HepG2 (cell line): Measurements from ENCODE around the gene FOXK2. TPM values are rescaled to one million over a fixed set of nuclear protein-coding genes. Genes with fewer than 3 reads are reported as not detected.

Experiments used
- ATAC-seq: fragments of 200-7000 bp; cut with Tn5 transposase; 3 replicates; pipeline ENCODE4 v1.9.1; 2020; ENCODE audit warnings: mild to moderate bottlenecking, moderate library complexity
- BruUV-seq: library from RNA; stranded (reverse); fragments of 400-500 nt; replicated peaks from 2 replicates; lab custom pipeline; 2021; lab: Mats Ljungman, UMichigan
- CTCF ChIA-PET: fragments of 300-600 bp; formaldehyde crosslinking; extraction: SDS; loops from one replicate; lab custom pipeline; 2021; ENCODE audit warnings: low total read pairs, inconsistent platforms, low intra/inter-chr PET ratio; lab: Yijun Ruan, JAX
- POLR2A ChIA-PET: fragments of 350-600 bp; sonication (Branson Sonifier 250); formaldehyde crosslinking; loops from one replicate; lab custom pipeline; 2020; ENCODE audit warnings: antibody characterized with exemption, inconsistent platforms; lab: Yijun Ruan, JAX
- DNase-seq: peaks from one replicate; pipeline ENCODE4 v3.0.0-alpha.2; 2015; ENCODE audit warnings: low spot score
- FAIRE-seq: peaks from 3 replicates; lab custom pipeline; 2011; peaks lifted over from hg19 to GRCh38; lab: Jason Lieb, UNC
- H2AFZ ChIP-seq: one replicate; pipeline ENCODE4 v1.6.1; 2011; ENCODE audit warnings: low read length, inconsistent platforms
- H3K27ac ChIP-seq: fragments of 300-600 bp; 3 replicates; pipeline ENCODE4 v1.8.0; 2011; ENCODE audit warnings: mixed run types, mild to moderate bottlenecking, mixed read lengths, low read length, inconsistent platforms; ENCODE audit not compliant: insufficient read depth; ENCODE audit errors: extremely low read length
- H3K27me3 ChIP-seq, 2 experiments: fragments of 200-600 bp in 1 of 2; 2 replicates in 1 of 2; 3 replicates in 1 of 2; pipeline versions ENCODE4 v1.6.0 to v1.8.0; 2011; ENCODE audit warnings: low read length in 2 of 2, mild to moderate bottlenecking in 2 of 2, moderate library complexity in 2 of 2, inconsistent platforms in 1 of 2; ENCODE audit not compliant: insufficient read depth in 2 of 2, control insufficient read depth in 1 of 2
- H3K36me3 ChIP-seq, 2 experiments: fragments of 200-600 bp in 1 of 2; replicated peaks in 1 of 2; 2 replicates in 1 of 2; 3 replicates in 1 of 2; pipeline versions ENCODE4 v1.5.1 to v1.8.0; 2011; ENCODE audit warnings: low read length in 2 of 2, inconsistent platforms in 1 of 2; ENCODE audit not compliant: insufficient read depth in 2 of 2, control insufficient read depth in 1 of 2
- H3K4me1 ChIP-seq: 2 replicates; pipeline ENCODE4 v1.5.1; 2012; ENCODE audit warnings: low read length, inconsistent platforms; ENCODE audit not compliant: insufficient read depth
- H3K4me2 ChIP-seq: 2 replicates; pipeline ENCODE4 v1.6.0; 2011; ENCODE audit warnings: low read depth, low read length, inconsistent platforms
- H3K4me3 ChIP-seq, 3 experiments: fragments of 200-600 bp in 1 of 3; sonication (generic), shearing (Covaris generic) in 1 of 3; replicated peaks in 1 of 3; 2 replicates each; pipeline ENCODE4 v1.5.1; 2011 to 2016; ENCODE audit warnings: low read length in 3 of 3, inconsistent platforms in 2 of 3, low read depth in 2 of 3, mild to moderate bottlenecking in 2 of 3, control low read depth in 1 of 3, mixed read lengths in 1 of 3; ENCODE audit not compliant: insufficient read depth in 1 of 3
- H3K79me2 ChIP-seq: one replicate; pipeline ENCODE4 v1.6.1; 2011; ENCODE audit warnings: low read length, inconsistent platforms; ENCODE audit not compliant: insufficient read depth
- H3K9ac ChIP-seq: 2 replicates; pipeline ENCODE4 v1.6.0; 2011; ENCODE audit warnings: mild to moderate bottlenecking, low read depth, low read length, inconsistent platforms; ENCODE audit not compliant: insufficient read depth
- H3K9me3 ChIP-seq: 2 replicates; pipeline ENCODE4 v1.5.1; 2012; ENCODE audit warnings: mild to moderate bottlenecking, low read length
- H4K20me1 ChIP-seq: 2 replicates; pipeline ENCODE4 v1.6.0; 2011; ENCODE audit warnings: inconsistent platforms, mild to moderate bottlenecking, low read length, moderate library complexity; ENCODE audit not compliant: insufficient read depth
- RBM22 ChIP-seq: fragments of 200-400 bp; formaldehyde crosslinking; optimal IDR thresholded peaks from 2 replicates; pipeline ENCODE3; 2017; ENCODE audit warnings: mild to moderate bottlenecking, low read length, moderate library complexity
- ZNF264 ChIP-seq: sonication (generic); formaldehyde crosslinking; IDR thresholded peaks from 2 replicates; pipeline ENCODE4 v1.4.0; 2020; ENCODE audit warnings: missing genetic modification reagents
- WGBS: methylation state at CpG from one replicate; pipeline ENCODE4 v1.1.6; 2017; ENCODE audit warnings: low lambda C conversion rate; 5-methylcytosine and 5-hydroxymethylcytosine counted together
- in situ Hi-C: cut with HindIII; loops from 2 replicates; pipeline ENCODE4 v1.10.0; 2017; ENCODE audit warnings: low pct_unique_long_range_greater_than_20kb; ENCODE audit not compliant: extremely low pct_ligation_motif_present
- intact Hi-C: fragments of 100-400 bp; cut with micrococcal nuclease; formaldehyde crosslinking; loops from one replicate; pipeline ENCODE4 v1.10.0; 2022; ENCODE audit not compliant: unreplicated experiment
- polyA plus RNA-seq, 8 experiments: library from polyadenylated mRNA; depleted of rRNA in 3 of 8; stranded (reverse) in 7 of 8; unstranded in 1 of 8; fragments of >200 nt; fragmentation: Illumina TruSeq in 4 of 8; extraction: Trizol in 4 of 8; gene quantifications; 2 replicates each; pipeline versions ENCODE4 v1.2.1 to v1.2.3, GENCODE V29; 2011 to 2016; ENCODE audit warnings: low read depth in 4 of 8, missing spikeins in 1 of 8, mixed read lengths in 1 of 8; ENCODE audit not compliant: insufficient read depth in 1 of 8
- total RNA-seq, 5 experiments: library from RNA; depleted of rRNA; stranded (reverse); fragments of >200 nt; fragmentation: Illumina TruSeq; extraction: Trizol; gene quantifications; 2 replicates each; pipeline ENCODE4 v1.2.3, GENCODE V29; 2016; ENCODE audit warnings: low read depth in 1 of 5
- TF ChIP-seq, protein P1 (sequence below): sonication (generic); formaldehyde crosslinking; IDR thresholded peaks from 2 replicates; pipeline ENCODE4 v1.9.0; 2022; ENCODE audit warnings: missing genetic modification reagents, mild to moderate bottlenecking, borderline replicate concordance
- TF ChIP-seq, protein P2 (sequence below): sonication (generic); formaldehyde crosslinking; IDR thresholded peaks from 2 replicates; pipeline ENCODE4 v1.4.0; 2020; ENCODE audit warnings: missing genetic modification reagents

Gene FOXK2
- total and polyA plus RNA-seq, 2 of the 13 experiments (the other 11 are each of a cell fraction or from before 2014, with no cell fraction given) = 67.1 to 67.2 TPM

DNA sequence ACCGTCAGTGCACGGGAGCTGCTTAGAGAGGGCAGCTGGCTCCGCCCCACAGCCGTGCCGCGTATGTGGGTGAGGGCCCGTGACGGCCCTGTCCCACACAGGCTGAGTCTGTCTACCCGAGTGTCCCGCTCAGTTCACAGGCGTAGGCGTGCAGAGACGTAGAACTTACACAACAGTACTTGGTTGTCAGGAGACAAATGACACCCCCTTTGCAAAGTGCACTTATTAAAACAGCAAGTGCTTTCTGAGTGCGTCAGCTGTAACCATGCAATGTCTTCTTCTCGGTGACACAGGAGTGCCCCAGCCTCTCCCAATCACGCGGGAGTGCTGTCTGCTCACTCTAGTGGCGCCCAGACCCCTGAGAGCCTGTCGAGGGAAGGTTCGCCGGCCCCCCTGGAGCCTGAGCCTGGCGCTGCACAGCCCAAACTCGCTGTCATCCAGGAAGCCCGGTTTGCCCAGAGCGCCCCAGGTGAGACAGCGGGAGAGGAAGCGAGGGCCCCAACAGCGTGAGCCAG, 64.2 kb downstream of the FOXK2 start:
- ATAC-seq (peak; percentile 15; the same call in 2 of the 3 replicates), FAIRE-seq (no peak), DNase-seq (no peak)
- Histone ChIP-seq H3K4me1 (no peaks in the 10 kb centered on the region), H3K9ac (no peak overlapping the region), H3K4me3 (no peak overlapping the region), H3K9me3 (no peaks in the 10 kb centered on the region), H3K79me2 (peaks cover 9% of the 10 kb centered on the region), H3K4me2 (no peak overlapping the region), H4K20me1 (no peaks in the 10 kb centered on the region), H3K36me3 (peaks cover 40 to 75% of the 10 kb centered on the region in 2 experiments), H2AFZ (no peak overlapping the region), H3K27ac (no peak overlapping the region), H3K27me3 (no peaks in the 10 kb centered on the region)
- intact Hi-C loops (no loop called here), in situ Hi-C loops (no loop called here)
- CTCF ChIA-PET = no interaction called here
- no TSS peak for BruUV-seq
- POLR2A ChIA-PET = no interaction called here
- TF ChIP-seq RBM22 (peak; percentile 68), ZNF264 (CRISPR knock-in tag) (no peak)
- TF ChIP-seq, protein P1, sequence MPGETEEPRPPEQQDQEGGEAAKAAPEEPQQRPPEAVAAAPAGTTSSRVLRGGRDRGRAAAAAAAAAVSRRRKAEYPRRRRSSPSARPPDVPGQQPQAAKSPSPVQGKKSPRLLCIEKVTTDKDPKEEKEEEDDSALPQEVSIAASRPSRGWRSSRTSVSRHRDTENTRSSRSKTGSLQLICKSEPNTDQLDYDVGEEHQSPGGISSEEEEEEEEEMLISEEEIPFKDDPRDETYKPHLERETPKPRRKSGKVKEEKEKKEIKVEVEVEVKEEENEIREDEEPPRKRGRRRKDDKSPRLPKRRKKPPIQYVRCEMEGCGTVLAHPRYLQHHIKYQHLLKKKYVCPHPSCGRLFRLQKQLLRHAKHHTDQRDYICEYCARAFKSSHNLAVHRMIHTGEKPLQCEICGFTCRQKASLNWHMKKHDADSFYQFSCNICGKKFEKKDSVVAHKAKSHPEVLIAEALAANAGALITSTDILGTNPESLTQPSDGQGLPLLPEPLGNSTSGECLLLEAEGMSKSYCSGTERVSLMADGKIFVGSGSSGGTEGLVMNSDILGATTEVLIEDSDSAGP (CRISPR knock-in tag) = 0 out of 2 replicates have a peak, but pooled peaks have one; percentile 16
- TF ChIP-seq, protein P2, sequence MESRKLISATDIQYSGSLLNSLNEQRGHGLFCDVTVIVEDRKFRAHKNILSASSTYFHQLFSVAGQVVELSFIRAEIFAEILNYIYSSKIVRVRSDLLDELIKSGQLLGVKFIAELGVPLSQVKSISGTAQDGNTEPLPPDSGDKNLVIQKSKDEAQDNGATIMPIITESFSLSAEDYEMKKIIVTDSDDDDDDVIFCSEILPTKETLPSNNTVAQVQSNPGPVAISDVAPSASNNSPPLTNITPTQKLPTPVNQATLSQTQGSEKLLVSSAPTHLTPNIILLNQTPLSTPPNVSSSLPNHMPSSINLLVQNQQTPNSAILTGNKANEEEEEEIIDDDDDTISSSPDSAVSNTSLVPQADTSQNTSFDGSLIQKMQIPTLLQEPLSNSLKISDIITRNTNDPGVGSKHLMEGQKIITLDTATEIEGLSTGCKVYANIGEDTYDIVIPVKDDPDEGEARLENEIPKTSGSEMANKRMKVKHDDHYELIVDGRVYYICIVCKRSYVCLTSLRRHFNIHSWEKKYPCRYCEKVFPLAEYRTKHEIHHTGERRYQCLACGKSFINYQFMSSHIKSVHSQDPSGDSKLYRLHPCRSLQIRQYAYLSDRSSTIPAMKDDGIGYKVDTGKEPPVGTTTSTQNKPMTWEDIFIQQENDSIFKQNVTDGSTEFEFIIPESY (CRISPR knock-in tag) = 0 out of 2 replicates have a peak, but pooled peaks have one; percentile 4
- 95% methylated on average over 28 of the region's 28 CpGs for WGBS
